ENCODE data around the gene PRKAG2.
"Not testable (repeated sequence)": the region's sequence is repeated elsewhere in the genome, so short reads cannot be mapped to it uniquely, and the experiment has no call there.

Gene PRKAG2

GRCh38 chr7:151849008-151849878 is 27.7 kb downstream of the PRKAG2 start:
- DNase-seq, result no peak

GRCh38 chr7:151847681-151848081 is 29.2 kb downstream of the PRKAG2 start:
- no peak for DNase-seq

- DNase-seq, result no peak
Measured at GRCh38 chr7:151847136-151847535, 29.8 kb downstream of the PRKAG2 start.

DNA sequence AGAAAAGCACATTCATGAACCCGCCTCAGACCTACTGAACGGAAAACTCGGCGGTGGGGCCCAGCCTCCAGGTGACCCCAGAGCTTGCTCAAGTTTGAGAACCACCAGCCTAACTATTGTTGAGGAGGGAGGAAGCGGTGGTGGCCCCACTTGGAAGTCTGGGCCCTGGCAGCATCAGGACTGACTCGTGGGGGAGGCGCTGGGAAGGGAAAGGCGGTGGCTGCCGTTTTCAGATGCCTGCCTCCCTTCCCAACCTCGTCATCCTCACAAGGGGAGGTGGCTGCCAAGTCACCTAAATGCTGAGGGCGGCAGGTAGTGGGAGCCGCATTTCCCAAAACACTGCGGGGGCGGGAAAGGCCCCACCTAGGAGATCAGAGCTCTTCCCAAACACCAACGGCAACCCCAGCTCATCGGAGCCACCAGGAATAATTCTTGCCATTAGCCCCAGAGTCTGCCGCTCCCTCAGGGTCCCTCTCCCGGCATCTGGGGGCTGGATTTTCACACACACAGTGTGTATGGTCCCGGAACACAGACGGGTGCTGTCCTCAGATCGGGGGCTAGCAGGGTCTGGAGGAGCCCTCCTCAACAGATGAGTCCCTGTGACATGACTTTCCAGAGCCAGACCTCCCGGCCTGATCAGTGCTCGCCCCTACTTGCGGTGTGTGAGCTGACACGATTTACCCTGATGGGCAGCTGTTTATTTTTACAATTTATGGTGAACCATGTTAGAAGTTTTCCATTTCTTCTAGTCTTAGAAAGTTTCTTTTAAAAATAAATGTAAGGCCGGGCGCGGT is 31.3 kb downstream of the PRKAG2 start:
- DNase-seq, result no peak

DNA sequence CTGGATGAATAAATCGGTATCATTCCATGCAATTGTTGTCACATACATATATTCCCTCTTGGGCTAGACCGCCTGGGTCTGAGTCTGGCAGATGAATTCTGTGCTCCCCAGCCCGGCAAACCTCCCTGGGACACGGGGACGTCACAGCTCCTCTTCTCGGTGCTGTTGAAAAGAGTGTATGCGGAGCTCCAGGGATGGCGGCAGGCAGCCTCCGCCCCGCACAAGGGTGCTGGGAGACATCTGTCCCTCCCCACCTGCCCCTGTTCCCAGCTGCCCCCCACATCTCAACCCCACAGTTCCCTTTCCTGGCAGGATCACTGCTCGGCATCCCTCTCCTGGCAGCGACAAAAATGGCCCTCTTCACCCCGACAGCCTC is 32.1 kb downstream of the PRKAG2 start:
- no peak for DNase-seq

DNA sequence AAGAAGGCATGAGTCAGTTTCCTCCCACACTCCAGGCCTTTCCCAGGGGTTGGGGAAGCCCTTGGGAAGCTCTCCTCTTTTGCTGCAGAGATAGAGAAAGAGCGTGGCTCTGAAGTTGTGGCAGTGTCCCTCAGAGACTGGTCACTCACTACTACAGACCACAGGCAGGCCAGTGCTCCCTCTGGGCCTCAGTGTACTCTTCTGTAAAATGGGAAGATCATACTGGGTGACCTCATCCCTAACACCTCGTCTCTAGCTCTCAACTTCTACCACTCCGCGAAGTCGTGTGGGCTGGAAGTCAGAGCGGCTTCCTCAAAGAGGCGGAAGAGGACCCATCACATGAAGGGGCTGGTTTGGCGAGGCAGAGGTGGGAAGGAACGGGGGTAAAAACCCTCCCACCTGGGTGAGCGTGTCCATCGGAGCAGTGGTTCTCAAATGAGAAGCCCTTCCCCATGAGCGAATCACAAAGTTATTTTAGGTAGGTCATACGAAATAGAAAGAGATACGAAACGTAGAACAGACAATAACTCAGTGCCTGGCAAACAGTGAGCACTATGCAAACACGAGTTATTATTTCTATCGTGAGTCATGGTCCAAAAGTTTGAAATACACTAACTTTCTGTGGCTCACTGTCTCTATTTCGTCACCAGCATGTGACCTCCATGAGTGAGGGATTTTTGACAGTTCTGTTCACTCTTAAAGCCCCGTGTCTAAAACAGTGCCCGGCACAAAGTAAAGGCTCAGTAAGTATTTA is 32.7 kb downstream of the PRKAG2 start:
- DNase-seq, result no peak

- DNase-seq, result no peak
Measured at GRCh38 chr7:151843181-151843580, 33.7 kb downstream of the PRKAG2 start.

DNA sequence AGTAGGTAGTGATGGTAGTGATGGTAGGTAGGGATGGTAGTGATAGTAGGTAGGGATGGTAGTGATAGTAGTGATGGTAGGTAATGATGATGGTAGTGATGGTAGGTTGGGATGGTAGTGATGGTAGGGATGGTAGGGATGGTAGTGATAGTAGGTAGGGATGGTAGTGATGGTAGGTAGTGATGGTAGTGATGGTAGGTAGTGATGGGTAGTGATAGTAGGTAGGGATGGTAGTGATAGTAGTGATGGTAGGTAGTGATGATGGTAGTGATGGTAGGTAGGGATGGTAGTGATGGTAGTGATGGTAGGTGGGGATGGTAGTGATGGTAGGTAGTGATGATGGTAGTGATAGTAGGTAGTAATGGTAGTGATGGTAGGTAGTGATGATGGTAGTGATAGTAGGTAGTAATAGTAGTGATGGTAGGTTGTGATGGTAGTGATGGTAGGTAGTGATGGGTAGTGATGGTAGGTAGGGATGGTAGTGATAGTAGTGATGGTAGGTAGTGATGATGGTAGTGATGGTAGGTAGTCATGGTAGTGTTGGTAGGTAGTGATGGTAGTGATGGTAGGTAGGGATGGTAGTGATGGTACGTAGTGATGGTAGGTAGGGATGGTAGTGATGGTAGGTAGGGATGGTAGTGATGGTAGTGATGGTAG is 35.4 kb downstream of the PRKAG2 start:
- not testable (repeated sequence) for DNase-seq

- DNase-seq, result no peak
Measured at GRCh38 chr7:151840088-151840910, 36.6 kb downstream of the PRKAG2 start.

- no peak for DNase-seq
Measured at GRCh38 chr7:151839451-151839921, 37.4 kb downstream of the PRKAG2 start.

DNA sequence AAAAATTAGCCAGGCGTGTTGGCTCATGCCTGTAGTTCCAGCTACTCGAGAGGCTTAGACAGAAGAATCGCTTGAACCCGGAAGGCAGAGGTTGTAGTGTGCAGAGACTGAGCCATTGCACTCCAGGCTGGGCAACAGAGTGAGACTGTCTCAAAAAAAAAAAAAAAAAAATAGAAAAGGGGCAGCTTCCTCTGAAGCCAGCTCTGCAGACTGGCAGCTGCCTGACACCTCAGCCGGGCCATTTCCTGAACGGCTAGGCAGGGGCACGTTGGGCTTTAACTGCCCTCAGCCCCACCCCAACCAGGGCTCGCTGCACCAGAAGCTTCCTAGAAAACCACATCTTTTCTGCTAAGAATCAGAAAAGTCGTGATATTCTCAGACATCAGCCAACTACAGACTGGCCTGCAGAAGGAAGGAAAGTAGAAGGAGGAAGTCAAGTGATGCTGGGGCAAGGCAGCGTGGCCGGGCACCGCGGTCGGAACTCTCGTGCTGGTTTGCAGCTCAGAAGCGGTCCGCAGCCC is 38.0 kb downstream of the PRKAG2 start:
- peak; percentile 62 for DNase-seq

- DNase-seq, result no peak
Measured at GRCh38 chr7:151838072-151838471, 38.8 kb downstream of the PRKAG2 start.

DNA sequence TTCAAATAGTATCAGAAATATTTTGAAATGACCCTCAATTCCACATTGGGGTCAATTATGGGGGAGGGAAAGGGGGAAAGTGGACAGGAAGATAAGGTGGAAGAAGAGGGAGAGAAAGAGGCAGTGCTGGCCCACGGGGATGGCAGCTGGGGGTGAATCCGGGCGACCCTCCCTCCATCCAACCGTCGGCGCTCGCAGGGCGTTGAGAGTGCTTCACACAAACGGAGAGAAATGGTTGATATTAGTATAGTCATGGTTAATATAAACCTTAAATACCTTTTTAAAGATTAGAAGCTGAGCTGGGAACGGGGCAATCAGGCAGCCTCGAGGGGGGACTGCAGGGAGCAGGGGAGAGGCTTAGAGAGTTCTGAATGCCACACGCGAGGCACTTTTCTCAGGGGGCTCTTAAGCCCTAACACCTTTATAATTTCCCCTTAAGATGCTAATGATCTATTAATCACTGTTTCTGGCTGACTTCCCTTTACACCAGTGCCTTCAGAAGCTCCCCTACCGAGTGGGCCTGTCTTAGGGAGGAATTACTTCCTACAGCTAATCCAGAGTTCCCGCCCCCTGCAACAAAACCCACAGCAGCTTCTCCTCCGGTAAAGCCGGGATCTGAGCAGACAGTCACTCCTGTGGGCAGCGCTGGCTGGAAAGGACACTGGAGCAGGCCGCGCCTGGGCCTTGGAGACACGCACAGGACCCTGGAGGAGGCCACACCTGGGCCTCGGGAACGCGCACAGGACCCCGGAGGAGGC is 39.5 kb downstream of the PRKAG2 start:
- DNase-seq, result no peak

DNA sequence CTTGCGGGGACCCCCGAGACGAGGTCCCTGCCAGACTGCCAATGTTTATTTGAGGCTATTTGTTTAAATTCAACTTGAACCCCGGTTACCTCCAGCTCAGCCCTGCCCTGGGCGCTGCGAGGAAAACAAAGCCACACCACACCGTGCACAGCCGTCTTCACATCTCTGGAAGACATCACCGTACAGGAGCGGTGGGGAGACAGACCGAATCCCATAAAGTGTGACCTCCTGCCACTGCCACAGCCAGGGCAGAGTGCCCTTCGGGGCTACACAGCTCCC is 40.0 kb downstream of the PRKAG2 start:
- no peak for DNase-seq

- DNase-seq, result no peak
Measured at GRCh38 chr7:151836191-151836926, 40.6 kb downstream of the PRKAG2 start.

GRCh38 chr7:151835636-151836035 is 41.3 kb downstream of the PRKAG2 start:
- DNase-seq, result no peak

GRCh38 chr7:151834271-151835035 is 42.5 kb downstream of the PRKAG2 start:
- DNase-seq, result peak; percentile 23

- no peak for DNase-seq
Measured at GRCh38 chr7:151833691-151834090, 43.2 kb downstream of the PRKAG2 start.

DNA sequence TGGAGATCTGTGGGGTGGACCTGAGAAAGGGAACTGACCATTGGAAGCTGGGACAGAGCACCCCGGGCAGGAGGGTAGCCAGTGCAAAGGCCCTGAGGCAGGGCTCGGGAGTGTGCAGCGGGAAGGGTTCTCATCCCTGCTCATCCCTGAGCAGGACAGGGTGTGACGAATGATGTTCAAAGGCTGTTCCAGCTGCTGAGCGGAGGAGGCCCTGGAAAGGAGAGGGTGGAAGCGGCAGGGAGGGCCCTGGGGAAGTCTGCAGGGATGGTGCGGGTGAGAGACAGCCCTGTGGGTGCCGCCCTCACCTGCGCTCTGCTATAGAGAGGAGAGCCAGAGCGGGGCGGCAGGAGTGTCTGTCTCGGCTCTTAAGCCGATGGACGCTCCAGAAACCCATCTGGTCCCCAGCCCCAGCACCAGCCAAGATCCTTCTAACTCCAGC is 43.7 kb downstream of the PRKAG2 start:
- no peak for DNase-seq

Data from CD4-positive, alpha-beta T cell treated with Interleukin-17A for 1 hour (primary cell).